PC-3 (cell line): Measurements from ENCODE around the gene AK1.

Experiments
- CTCF ChIP-seq: fragments of 300-600 bp; sonication (generic); conservative IDR thresholded peaks from 2 replicates; pipeline ENCODE4 v1.5.1; 2017; ENCODE audit warnings: antibody characterized with exemption, low read depth, mild to moderate bottlenecking, low read length
- EZH2 ChIP-seq: fragments of 300-600 bp; sonication (generic); IDR thresholded peaks from one replicate; pipeline ENCODE4 v1.6.1; 2017; ENCODE audit warnings: antibody characterized with exemption, mild to moderate bottlenecking, low read length; ENCODE audit not compliant: unreplicated experiment

GRCh38 chr9:127923771-127924170 is 46.3 kb upstream of the AK1 start:
- TF ChIP-seq CTCF (no peak), EZH2 (no peak)
